ENCODE results near the gene ANKRD13A.
"Not testable (repeated sequence)": the region's sequence is repeated elsewhere in the genome, so short reads cannot be mapped to it uniquely, and the experiment has no call there.

ANKRD13A gene

GRCh38 chr12:110048242-110049027 is 49.2 kb downstream of the ANKRD13A start, which contains the start of gene C12orf76:
C12orf76 (minus strand) TSS chr12:110048522; CDS start chr12:110048495, 27 bp downstream.
- peak; percentile 96 for DNase-seq (ENCODE audit: low spot score)

GRCh38 chr12:110049034-110049433 is 49.8 kb downstream of the ANKRD13A start:
- not testable (repeated sequence) for DNase-seq (ENCODE audit: low spot score)

GRCh38 chr12:110049666-110050065 is 50.4 kb downstream of the ANKRD13A start:
- DNase-seq (ENCODE audit: low spot score) = not testable (repeated sequence)

GRCh38 chr12:110050927-110051326 is 51.7 kb downstream of the ANKRD13A start:
- no peak for DNase-seq (ENCODE audit: low spot score)

GRCh38 chr12:110055375-110056352 is 56.4 kb downstream of the ANKRD13A start:
- DNase-seq (ENCODE audit: low spot score) = not testable (repeated sequence)

- DNase-seq (ENCODE audit: low spot score) = not testable (repeated sequence)
Measured at GRCh38 chr12:110056643-110057042, 57.4 kb downstream of the ANKRD13A start.

- no peak for DNase-seq (ENCODE audit: low spot score)
Measured at GRCh38 chr12:110058875-110059615, 59.8 kb downstream of the ANKRD13A start.

- no peak for DNase-seq (ENCODE audit: low spot score)
Measured at GRCh38 chr12:110059651-110060000, 60.4 kb downstream of the ANKRD13A start.

- no peak for DNase-seq (ENCODE audit: low spot score)
Measured at GRCh38 chr12:110062241-110062640, 63.0 kb downstream of the ANKRD13A start.

GRCh38 chr12:110065540-110065939 is 66.3 kb downstream of the ANKRD13A start:
- DNase-seq (ENCODE audit: low spot score) = no peak

- no peak for DNase-seq (ENCODE audit: low spot score)
Measured at GRCh38 chr12:110067531-110067930, 68.3 kb downstream of the ANKRD13A start.

- not testable (repeated sequence) for DNase-seq (ENCODE audit: low spot score)
Measured at GRCh38 chr12:110068115-110068514, 68.9 kb downstream of the ANKRD13A start.

GRCh38 chr12:110068654-110069053 is 69.4 kb downstream of the ANKRD13A start:
- DNase-seq (ENCODE audit: low spot score) = no peak

GRCh38 chr12:110071504-110071903 is 72.3 kb downstream of the ANKRD13A start:
- DNase-seq (ENCODE audit: low spot score) = no peak

- DNase-seq (ENCODE audit: low spot score) = no peak
Measured at GRCh38 chr12:110071967-110072366, 72.7 kb downstream of the ANKRD13A start.

- DNase-seq (ENCODE audit: low spot score) = not testable (repeated sequence)
Measured at GRCh38 chr12:110072636-110073035, 73.4 kb downstream of the ANKRD13A start.

- peak; percentile 67 for DNase-seq (ENCODE audit: low spot score)
Measured at GRCh38 chr12:110073049-110073831, 74.0 kb downstream of the ANKRD13A start.

GRCh38 chr12:110074089-110074488 is 74.9 kb downstream of the ANKRD13A start:
- DNase-seq (ENCODE audit: low spot score) = no peak

- no peak for DNase-seq (ENCODE audit: low spot score)
Measured at GRCh38 chr12:110075880-110076279, 76.7 kb downstream of the ANKRD13A start.

GRCh38 chr12:110077800-110078199 is 78.6 kb downstream of the ANKRD13A start:
- DNase-seq (ENCODE audit: low spot score) = no peak

Measured in AG20443 (cell line).